Measurements from ENCODE around the gene COL1A1. TPM values are rescaled to one million over a fixed set of nuclear protein-coding genes. Genes with fewer than 3 reads are reported as not detected.

Gene COL1A1
- total RNA-seq, 4 donors from 2014 or later = 20.7 to 123 (median 41.5) TPM

DNA sequence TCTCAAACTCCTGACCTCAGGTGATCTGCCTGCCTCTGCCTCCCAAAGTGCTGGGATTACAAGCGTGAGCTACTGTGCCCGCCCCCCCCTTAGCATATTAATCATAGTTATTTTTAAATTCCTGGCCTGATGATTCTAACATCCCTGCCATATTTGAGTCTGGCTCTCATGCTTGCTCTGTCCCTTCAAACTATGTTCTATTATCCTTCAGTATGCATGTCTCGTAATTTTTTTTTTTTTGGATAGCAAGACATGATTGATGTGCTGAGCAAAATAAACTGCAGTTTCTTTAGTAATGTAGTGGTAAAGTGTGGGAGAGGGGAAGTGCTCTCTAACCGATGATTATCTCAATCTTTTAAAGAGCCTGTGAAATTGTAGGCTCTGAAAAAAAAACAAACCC, 38.5 kb upstream of the COL1A1 start:
- no peak overlapping the region for H3K4me3 ChIP-seq
- H3K27ac ChIP-seq (replicated peaks in 1 of 4) = peak overlapping the region in 2 of 4 donors; percentile 28 to 36
- peaks cover 8 to 22% (median 21%) of the 10 kb centered on the region in 4 donors for H3K4me1 ChIP-seq
- H3K27me3 ChIP-seq = no peaks in the 10 kb centered on the region
- TF ChIP-seq POLR2AphosphoS5 (IDR thresholded peaks at IDR 0.05) = no peak
- TF ChIP-seq POLR2A (IDR thresholded peaks at IDR 0.05; ENCODE audit: low read depth) = no peak
- no peak for TF ChIP-seq EP300 (IDR thresholded peaks at IDR 0.05)
- TF ChIP-seq, protein P1, sequence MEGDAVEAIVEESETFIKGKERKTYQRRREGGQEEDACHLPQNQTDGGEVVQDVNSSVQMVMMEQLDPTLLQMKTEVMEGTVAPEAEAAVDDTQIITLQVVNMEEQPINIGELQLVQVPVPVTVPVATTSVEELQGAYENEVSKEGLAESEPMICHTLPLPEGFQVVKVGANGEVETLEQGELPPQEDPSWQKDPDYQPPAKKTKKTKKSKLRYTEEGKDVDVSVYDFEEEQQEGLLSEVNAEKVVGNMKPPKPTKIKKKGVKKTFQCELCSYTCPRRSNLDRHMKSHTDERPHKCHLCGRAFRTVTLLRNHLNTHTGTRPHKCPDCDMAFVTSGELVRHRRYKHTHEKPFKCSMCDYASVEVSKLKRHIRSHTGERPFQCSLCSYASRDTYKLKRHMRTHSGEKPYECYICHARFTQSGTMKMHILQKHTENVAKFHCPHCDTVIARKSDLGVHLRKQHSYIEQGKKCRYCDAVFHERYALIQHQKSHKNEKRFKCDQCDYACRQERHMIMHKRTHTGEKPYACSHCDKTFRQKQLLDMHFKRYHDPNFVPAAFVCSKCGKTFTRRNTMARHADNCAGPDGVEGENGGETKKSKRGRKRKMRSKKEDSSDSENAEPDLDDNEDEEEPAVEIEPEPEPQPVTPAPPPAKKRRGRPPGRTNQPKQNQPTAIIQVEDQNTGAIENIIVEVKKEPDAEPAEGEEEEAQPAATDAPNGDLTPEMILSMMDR (IDR thresholded peaks at IDR 0.05) = no peak
- WGBS = 34% methylated on average over 4 of the region's 4 CpGs
- H3K9me3 ChIP-seq = no peaks in the 10 kb centered on the region
- H3K36me3 ChIP-seq = no peaks in the 10 kb centered on the region
- no peak for DNase-seq (ENCODE audit: extremely low spot score)
- intact Hi-C loops (cut with DNase I) = no loop called here

DNA sequence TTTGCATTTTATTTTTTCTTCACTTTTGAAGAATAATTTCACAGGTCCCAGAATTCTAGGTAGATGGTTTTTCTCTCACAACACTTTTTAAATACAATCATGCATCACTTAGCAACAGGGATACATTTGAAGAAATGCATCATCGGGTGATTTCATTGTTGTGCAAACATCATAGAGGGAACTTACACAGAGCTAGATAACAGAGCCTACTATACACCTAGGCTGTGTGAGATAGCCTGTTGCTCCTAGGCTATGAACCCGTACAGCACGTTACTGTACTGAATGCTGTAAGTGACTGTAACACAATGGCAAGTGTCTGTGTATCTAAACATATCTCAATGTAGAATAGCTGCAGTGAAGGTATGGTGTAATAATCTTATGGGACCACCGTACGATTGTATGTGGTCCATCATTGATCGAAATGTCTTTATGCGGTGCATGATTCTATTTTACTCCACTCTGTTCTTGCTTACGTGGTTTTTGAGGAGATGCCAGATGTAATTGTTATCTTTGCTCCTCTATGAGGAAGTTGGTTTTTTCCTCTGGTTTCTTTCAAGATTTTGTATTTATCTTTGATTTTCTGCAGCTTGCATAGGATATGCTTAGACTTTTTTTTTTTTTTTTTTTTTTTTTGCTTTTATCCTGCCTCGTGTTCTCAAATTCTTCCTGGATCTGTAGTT, 37.3 kb upstream of the COL1A1 start:
- H3K27ac ChIP-seq (replicated peaks in 1 of 4) = no peak overlapping the region
- peaks cover 8 to 22% (median 21%) of the 10 kb centered on the region in 4 donors for H3K4me1 ChIP-seq
- H3K4me3 ChIP-seq = no peak overlapping the region
- intact Hi-C loops (cut with DNase I) = no loop called here
- H3K27me3 ChIP-seq = no peaks in the 10 kb centered on the region
- no peaks in the 10 kb centered on the region for H3K9me3 ChIP-seq
- no peak for DNase-seq (ENCODE audit: extremely low spot score)
- WGBS = 50% methylated on average over 9 of the region's 9 CpGs
- TF ChIP-seq, protein P1 (IDR thresholded peaks at IDR 0.05) = no peak
- TF ChIP-seq POLR2A (IDR thresholded peaks at IDR 0.05; ENCODE audit: low read depth) = no peak
- no peak for TF ChIP-seq POLR2AphosphoS5 (IDR thresholded peaks at IDR 0.05)
- no peaks in the 10 kb centered on the region for H3K36me3 ChIP-seq

DNA sequence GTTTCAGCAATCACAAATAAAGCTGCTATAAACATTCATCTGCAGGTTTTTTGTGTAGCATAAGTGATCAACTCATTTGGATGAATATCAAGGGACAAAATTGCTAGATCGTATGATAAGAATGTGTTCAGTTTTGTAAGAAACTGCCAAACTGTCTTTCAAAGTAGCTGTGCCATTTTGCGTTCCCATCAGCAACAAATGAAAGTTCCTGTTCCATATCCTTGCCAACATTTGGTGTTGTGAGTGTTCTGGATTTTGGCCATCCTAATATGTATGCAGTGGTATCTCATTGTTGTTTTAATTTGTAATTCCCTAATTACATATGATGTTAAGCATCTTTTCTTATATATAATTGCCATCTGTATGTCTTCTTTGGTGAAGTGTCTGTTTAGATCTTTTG, 36.5 kb upstream of the COL1A1 start:
- H3K27ac ChIP-seq (replicated peaks in 1 of 4) = no peak overlapping the region
- 54% methylated on average over 2 of the region's 2 CpGs for WGBS
- TF ChIP-seq EP300 (IDR thresholded peaks at IDR 0.05) (no peak), POLR2AphosphoS5 (IDR thresholded peaks at IDR 0.05) (no peak), POLR2A (IDR thresholded peaks at IDR 0.05; ENCODE audit: low read depth) (no peak)
- TF ChIP-seq, protein P1 (IDR thresholded peaks at IDR 0.05) = no peak
- H3K36me3 ChIP-seq = no peaks in the 10 kb centered on the region
- H3K9me3 ChIP-seq = no peaks in the 10 kb centered on the region
- H3K27me3 ChIP-seq = no peaks in the 10 kb centered on the region
- DNase-seq (ENCODE audit: extremely low spot score) = no peak
- H3K4me3 ChIP-seq = no peak overlapping the region
- intact Hi-C loops (cut with DNase I) = no loop called here
- H3K4me1 ChIP-seq = peaks cover 8 to 22% (median 21%) of the 10 kb centered on the region in 4 donors

DNA sequence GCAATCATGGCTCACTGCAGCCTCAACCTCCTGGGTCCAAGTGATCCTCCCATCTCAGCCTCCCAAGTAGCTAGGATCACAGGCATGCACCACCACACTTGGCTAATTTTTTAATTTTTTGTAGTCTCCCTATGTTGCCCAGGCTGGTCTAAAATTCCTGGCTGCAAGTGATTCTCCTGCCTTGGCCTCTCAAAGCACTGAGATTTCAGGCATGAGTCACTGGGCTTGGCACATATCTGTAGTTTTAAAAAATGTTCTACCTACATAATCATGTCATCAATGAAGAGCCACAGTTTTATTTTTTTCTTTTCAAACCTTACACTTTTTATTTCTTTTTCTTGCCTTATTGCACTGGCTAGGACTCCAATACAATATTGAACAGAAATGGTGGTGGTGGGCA, 33.1 kb upstream of the COL1A1 start:
- H3K27me3 ChIP-seq = no peaks in the 10 kb centered on the region
- TF ChIP-seq POLR2AphosphoS5 (IDR thresholded peaks at IDR 0.05) (no peak), EP300 (IDR thresholded peaks at IDR 0.05) (no peak), POLR2A (IDR thresholded peaks at IDR 0.05; ENCODE audit: low read depth) (no peak)
- TF ChIP-seq, protein P1 (IDR thresholded peaks at IDR 0.05) = no peak
- H3K36me3 ChIP-seq = no peaks in the 10 kb centered on the region
- no peak overlapping the region for H3K27ac ChIP-seq (replicated peaks in 1 of 4)
- peaks cover 0 to 4% (median 3%) of the 10 kb centered on the region in 4 donors for H3K4me1 ChIP-seq
- intact Hi-C loops (cut with DNase I) = no loop called here
- no peaks in the 10 kb centered on the region for H3K9me3 ChIP-seq
- H3K4me3 ChIP-seq = no peak overlapping the region
- no peak for DNase-seq (ENCODE audit: extremely low spot score)

Measured in esophagus muscularis mucosa (tissue), 4 donors.